Stimulated activated CD8-positive, alpha-beta memory T cell treated with anti-CD3 and anti-CD28 coated beads, Interleukin-4, amount 100 ng/mL, for 1 hour (primary cell): ENCODE measurements around the gene RNF13.
"Not testable (repeated sequence)": the region's sequence is repeated elsewhere in the genome, so short reads cannot be mapped to it uniquely, and the experiment has no call there.

ENCODE experiments used
- DNase-seq, 2 donors: peaks; one replicate each; pipeline ENCODE4 v3.0.0-alpha.2; 2020; ENCODE audit warnings: low read depth in 2 of 2, low spot score in 1 of 2

RNF13 gene

GRCh38 chr3:149949181-149949580, 136.2 kb downstream of the RNF13 start:
- no peak for DNase-seq

GRCh38 chr3:149954812-149955211, 141.8 kb downstream of the RNF13 start:
- DNase-seq: no peak

GRCh38 chr3:149955449-149955848, 142.4 kb downstream of the RNF13 start:
- DNase-seq: no peak

- DNase-seq: no peak
Observed at GRCh38 chr3:149957361-149958125, 144.5 kb downstream of the RNF13 start.

DNA sequence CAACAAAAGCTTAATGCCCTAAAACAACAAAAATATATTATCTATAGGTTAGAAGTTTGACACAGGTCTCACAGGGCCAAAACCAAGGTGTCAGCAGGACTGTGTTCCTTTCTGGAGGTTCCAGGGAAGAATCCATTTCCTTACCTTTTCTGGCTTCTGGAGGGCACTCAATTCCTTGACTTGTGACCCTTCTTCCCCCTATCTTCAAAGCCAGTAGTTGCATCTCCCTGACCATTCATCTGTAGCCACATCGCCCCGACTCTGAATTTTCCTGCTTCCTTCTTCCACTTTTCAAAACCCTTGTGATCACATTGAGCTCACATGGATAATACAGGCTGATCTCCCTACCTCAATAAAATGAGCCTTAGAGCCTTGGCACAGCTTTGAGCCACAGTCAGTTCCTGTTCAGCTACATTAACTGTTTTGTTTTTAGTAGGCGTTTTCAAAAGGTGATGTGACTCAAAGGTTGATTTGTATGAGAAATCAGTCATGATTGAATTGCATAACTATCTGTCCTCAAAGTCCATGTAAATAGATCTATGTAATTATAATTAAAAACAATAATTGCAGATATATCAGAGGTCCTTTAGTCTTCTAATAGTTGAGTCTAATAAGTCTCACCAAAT, 145.3 kb downstream of the RNF13 start:
- no peak for DNase-seq

GRCh38 chr3:149959443-149959842, 146.4 kb downstream of the RNF13 start:
- no peak for DNase-seq

GRCh38 chr3:149963485-149963884, 150.5 kb downstream of the RNF13 start:
- no peak for DNase-seq

- DNase-seq: no peak
Observed at GRCh38 chr3:149964291-149964690, 151.3 kb downstream of the RNF13 start.

DNA sequence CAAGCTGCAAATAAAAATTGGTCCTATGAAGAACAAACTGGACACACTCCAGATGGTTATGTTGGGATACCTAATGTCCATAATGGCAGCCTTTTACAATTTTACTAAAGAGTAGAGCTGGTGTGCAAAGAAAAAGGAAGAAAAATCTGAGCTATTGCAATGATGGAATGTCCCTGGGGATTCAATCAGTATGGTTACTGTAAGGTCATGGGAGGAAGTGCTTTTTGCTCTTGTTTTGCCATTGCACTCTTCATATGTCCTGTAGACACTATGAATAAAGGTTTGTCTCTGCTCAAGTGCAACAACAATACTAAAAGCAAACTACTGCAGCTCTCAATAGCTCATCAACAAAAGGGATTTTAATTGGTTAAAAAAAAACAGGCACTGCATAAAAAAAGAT, 152.3 kb downstream of the RNF13 start:
- no peak for DNase-seq

GRCh38 chr3:149967086-149967685, 154.2 kb downstream of the RNF13 start:
- no peak for DNase-seq

- no peak for DNase-seq
Observed at GRCh38 chr3:149968216-149968615, 155.2 kb downstream of the RNF13 start.

DNA sequence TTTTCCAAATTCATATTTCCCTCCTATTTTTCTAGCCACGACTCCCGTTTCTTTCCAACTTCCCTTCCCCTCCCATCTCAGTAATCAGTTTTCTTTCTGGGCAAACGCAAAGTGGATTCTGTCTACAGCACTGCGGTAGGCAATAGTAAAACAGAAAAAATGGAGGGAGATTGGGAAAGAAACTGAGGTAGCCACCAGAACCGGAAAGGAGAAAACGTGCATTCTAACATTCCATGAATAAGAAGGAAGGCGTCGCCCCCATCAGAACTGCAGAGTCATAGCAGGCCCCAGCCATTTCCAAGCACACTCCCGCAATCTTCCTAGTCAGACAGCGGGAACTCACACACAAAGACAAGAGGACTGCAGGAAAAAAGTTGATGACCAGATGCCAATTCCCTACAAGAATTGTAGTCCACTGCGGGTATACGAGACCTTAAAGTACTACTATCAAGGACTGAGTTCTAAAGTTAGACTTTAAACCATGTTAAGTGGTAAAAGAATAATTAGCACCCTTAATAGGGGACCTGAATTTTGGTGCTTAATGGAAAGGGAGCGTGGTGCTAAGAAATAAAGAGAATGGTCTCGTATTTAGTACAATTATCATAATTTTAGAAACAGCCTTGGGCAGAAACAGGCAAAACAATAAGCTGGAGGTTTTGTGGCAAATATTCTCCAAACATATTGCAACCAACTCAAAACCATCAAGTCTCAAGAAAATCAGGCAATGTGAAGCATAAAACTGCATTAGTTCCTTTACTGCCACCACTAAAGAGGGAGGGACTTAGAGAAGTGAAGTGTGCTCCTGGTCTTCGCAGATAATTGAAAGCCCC, 156.3 kb downstream of the RNF13 start:
- no peak for DNase-seq

DNA sequence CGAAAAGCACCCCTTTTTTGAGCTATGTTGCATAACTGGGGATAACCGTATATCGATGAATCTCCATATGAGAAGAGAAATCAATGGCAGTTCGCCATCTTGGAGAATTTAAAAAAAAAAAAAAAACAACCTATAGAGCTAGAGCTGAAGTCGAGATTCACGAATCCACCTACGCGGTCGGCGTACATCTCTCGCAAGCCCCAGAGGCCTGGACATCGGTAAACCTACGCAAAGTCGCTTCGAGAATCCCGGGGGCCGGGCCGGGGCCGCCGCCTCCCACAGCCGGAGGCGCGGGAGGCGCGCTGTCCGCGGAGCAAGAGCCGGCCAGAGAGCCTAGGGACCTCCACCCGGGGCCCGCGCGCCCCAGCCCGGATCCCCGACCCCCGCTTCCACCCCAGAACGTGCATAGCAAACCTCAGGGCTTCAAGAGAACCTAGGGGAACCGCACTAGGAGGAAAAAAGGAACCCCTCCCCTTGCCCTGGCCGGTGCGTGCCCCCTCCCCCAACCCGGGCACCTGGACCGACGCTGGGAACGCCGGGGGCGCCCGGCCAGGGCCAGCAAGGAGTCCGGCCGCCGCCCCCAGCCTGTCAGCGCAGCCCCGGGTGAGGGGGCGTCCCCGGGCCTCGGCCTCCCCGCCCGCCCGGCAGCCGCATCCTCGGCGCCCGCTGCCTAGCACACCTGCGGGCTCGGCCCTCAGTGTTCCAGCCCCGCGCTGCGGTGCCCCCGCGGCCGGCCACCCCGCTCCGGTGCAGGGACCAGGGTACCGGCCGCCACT, 157.1 kb downstream of the RNF13 start:
- DNase-seq: peak; percentile 67

DNA sequence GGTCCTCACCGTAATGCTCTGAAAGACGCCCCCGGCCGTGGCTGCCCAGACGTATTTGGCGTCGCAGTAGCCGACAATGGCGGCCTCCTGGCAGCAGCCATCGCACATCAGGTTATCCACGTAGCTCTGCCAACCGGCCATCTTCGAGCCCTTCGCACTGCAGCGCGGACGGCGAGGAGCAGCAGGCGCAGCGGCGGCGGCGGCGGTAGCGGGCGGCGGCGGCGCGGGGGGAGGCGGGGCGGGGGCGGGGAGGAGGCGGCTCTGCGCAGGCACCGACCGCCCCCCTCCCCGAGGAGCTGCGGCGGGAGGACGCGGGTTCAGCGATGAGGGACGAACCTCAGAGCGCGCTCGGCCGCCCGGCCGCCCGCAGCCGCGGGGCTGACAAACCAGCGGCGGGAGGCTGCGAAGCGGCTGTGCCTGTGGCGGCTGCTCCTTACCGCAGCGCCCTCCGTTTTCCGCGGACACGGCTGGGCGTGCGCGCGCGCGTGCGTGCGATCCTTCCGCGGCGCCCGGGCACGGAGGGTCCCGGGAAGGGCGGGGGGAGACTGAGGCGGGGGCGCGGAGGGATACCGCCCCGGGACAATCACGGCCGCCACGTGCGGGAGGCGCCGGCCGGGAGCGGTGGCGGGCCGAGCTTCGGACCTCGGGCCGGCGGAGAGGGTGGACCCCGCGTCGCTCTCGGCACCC, 157.8 kb downstream of the RNF13 start, which contains the start of gene PFN2:
TSS of gene PFN2 (minus strand) at position 180 of the 687 bp plus-strand sequence. CDS start at position 141, 39 bp downstream.
- DNase-seq: peak; percentile 5 to 30

GRCh38 chr3:149971403-149972075, 158.5 kb downstream of the RNF13 start:
- DNase-seq: no peak

DNA sequence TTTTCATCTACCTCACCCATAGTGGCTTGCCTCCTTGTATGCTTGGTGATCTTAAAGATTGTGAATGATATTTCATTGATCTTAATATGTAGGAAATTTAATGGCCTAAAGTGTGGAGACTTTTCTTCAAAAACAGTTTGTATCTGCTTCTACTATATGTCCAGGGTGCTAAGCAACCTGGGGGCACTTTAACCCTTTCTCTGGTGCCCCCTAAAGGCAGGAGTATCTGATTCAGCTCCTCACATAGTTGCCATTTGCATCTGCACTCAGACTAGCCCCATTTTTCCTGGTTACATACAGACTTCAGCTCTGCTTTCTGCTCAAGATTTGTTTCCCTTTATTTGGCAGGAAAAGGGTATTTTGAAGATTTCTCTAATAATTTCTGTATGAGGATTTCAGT, 162.9 kb downstream of the RNF13 start:
- no peak for DNase-seq

- DNase-seq: no peak
Observed at GRCh38 chr3:149977386-149977785, 164.4 kb downstream of the RNF13 start.

DNA sequence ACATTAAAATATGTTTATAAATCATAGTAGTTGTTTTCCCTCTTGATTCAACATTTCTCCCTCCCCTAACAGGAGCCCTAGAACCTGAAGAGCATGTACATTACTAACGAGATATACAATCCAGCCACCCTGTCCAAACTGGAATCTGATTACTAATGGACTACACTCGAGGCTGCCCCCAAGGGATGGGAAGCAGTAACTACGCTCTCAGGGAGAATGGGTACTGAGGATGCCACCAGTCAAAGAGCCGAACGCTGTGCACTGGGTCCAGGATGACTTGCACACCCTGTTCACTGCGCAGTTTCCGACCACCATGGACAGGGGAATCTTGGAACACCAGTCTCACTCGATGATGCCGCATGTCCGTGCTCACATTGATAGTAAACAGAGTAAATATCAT, 169.0 kb downstream of the RNF13 start:
- not testable (repeated sequence) for DNase-seq

DNA sequence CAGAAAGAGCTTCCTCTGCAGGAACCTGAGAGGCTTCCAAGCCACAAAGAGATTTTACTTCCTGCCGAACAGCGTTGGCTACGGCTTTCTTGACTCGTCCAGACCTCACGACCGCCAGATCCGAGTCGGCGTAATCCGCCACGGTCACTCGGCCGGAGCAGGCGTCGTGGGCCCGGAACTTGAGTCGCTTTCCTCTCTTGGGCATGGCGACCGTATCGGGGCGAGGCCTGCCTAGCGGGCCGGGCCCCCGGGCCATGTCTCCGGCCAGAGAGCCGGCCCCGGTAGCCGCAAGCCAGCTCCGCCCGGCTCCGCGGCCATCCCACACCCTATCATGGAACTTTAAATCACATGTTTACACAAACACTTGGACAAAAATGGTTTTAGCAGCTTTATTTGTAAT, 170.0 kb downstream of the RNF13 start:
- not testable (repeated sequence) for DNase-seq
